GM06990 (cell line): ENCODE data around the gene GMPPA.

Experiments used
- DNase-seq: peaks from one replicate; pipeline ENCODE4 v3.0.0-alpha.2; 2011; ENCODE audit not compliant: insufficient read length; ENCODE audit errors: extremely low read depth
- H3K27me3 ChIP-seq: replicated peaks from 2 replicates; pipeline ENCODE4 v1.6.0; 2011; ENCODE audit warnings: low read length; ENCODE audit not compliant: control insufficient read depth, insufficient read depth
- H3K36me3 ChIP-seq: 2 replicates; pipeline ENCODE4 v1.5.1; 2011; ENCODE audit warnings: low read length; ENCODE audit not compliant: control insufficient read depth, insufficient read depth
- H3K4me3 ChIP-seq: replicated peaks from 2 replicates; pipeline ENCODE4 v1.5.1; 2011; ENCODE audit warnings: low read depth, mild to moderate bottlenecking, control low read depth, low read length
- CTCF ChIP-seq: IDR thresholded peaks from 2 replicates; pipeline ENCODE4 v1.5.1; 2011; ENCODE audit warnings: low read length, control low read depth, mild to moderate bottlenecking, inconsistent platforms; ENCODE audit not compliant: insufficient read depth, poor library complexity, severe bottlenecking

Gene GMPPA

DNA sequence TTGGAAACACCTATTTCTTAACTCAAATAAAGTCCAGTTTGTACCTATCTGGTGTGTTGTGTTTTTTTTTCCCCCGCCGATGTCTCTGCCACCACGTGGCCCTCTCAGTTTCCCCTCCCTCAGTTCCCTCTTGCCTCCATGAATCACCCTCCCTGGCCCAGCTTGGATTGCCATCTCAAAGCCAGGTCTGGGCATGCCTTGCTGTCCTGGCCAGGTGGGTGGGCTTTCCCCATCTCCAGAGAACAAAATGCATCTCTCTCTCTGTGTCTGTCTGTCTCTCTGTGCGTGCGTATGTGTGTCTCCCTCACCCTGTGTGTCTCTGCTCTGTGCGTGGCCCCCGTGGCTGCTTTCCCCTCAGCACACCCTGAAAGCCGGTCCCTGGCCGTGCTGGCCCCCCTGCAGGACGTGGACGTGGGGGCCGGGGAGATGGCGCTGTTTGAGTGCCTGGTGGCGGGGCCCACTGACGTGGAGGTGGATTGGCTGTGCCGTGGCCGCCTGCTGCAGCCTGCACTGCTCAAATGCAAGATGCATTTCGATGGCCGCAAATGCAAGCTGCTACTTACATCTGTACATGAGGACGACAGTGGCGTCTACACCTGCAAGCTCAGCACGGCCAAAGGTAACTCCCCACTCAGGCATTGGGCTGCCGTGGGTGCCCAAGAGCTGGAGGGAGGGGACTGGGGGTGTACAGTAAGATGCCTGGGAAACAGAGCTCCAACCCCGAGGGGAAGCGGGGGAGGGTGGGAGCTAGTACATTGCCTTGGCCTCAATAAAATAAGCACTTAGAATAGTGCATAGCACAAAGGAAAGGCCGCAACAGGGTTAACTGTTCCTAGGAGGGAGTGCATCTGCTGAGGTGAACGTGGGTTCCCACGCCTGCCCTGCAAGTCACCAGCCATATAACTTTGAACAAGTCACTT lies 31.6 kb upstream of the GMPPA start:
- Histone ChIP-seq H3K4me3 (no peak overlapping the region), H3K27me3 (peaks cover 2% of the 10 kb centered on the region; the same call in 1 of the 2 replicates), H3K36me3 (no peaks in the 10 kb centered on the region)
- no peak for DNase-seq
- TF ChIP-seq CTCF: no peak

GRCh38 chr2:219467736-219468075 lies 31.0 kb upstream of the GMPPA start:
- Histone ChIP-seq H3K36me3 (no peaks in the 10 kb centered on the region), H3K4me3 (no peak overlapping the region)
- DNase-seq: no peak

DNA sequence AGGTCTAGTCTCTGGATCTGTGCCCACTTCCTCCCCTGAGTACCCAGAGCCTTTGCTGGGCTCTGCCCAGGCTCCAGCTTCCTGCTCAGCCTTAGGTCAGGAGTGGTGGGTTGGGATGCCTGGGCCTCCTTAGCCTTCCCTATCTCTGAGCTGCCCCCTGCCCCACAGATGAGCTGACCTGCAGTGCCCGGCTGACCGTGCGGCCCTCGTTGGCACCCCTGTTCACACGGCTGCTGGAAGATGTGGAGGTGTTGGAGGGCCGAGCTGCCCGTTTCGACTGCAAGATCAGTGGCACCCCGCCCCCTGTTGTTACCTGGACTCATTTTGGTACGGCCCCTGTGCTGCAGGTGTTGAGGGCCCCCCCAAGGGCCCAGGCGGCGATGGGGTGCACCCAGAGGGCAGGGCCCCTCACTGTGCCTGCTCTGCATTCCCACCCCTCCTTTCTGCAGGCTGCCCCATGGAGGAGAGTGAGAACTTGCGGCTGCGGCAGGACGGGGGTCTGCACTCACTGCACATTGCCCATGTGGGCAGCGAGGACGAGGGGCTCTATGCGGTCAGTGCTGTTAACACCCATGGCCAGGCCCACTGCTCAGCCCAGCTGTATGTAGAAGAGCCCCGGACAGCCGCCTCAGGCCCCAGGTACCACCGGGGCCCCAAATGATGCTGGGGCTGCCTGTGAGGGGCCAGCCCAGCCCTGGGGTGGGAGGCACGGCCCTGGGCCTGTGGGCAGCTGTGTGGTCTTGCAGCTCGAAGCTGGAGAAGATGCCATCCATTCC lies 30.1 kb upstream of the GMPPA start:
- no peak for DNase-seq
- Histone ChIP-seq H3K27me3 (peaks cover 2% of the 10 kb centered on the region; the same call in 1 of the 2 replicates), H3K36me3 (no peaks in the 10 kb centered on the region), H3K4me3 (no peak overlapping the region)
- no peak for TF ChIP-seq CTCF

More at GRCh38 chr2:219467736-219468075, 31.0 kb upstream of the GMPPA start:
- peaks cover 2% of the 10 kb centered on the region; the same call in 1 of the 2 replicates for H3K27me3 ChIP-seq
- no peak for TF ChIP-seq CTCF

DNA sequence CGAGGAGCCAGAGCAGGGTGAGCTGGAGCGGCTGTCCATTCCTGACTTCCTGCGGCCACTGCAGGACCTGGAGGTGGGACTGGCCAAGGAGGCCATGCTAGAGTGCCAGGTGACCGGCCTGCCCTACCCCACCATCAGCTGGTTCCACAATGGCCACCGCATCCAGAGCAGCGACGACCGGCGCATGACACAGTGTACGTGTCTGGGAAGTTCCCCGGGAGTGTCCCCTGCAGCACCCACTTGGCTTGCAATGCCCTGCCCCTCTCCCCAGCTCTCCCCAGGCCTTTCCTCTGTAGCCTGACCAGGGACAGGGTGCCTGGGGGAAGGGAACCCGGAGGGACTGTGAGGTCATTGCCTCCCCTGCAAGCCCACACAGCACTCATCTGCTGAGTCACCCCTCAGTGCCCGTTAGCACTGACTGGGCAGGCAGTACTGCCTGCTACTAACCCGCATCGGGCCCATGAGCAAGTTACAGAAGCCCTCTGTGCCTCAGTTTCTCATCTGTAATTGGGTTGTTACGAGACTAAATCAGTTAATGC lies 29.4 kb upstream of the GMPPA start:
- DNase-seq: no peak
- no peak overlapping the region for H3K4me3 ChIP-seq
- H3K36me3 ChIP-seq: no peaks in the 10 kb centered on the region
- H3K27me3 ChIP-seq: peaks cover 2% of the 10 kb centered on the region; the same call in 1 of the 2 replicates
- no peak for TF ChIP-seq CTCF

DNA sequence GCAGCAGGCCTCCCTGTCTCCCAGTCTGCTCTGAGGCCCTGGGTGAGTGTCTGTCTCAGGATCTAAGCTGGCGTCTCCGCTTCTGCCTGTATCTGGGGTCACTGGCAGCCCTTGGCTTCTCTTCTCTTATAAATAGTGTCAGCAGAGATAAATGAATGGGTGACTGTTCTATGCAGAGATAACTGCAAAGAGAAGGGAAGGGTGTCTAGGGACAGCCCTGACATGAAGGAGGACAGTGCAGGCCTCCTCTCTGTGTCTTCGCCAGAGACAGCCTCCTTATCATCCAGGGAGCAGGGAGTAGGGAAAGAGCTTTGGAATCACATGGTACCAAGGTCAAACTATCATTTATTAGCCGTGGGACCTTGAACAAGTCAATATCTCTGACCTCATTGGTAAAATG lies 28.3 kb upstream of the GMPPA start:
- no peak for TF ChIP-seq CTCF
- Histone ChIP-seq H3K4me3 (no peak overlapping the region), H3K36me3 (no peaks in the 10 kb centered on the region), H3K27me3 (peaks cover 2% of the 10 kb centered on the region; the same call in 1 of the 2 replicates)
- DNase-seq: no peak
